ENCODE data around the gene TMEM87B. TPM values are rescaled to one million over a fixed set of nuclear protein-coding genes. Genes with fewer than 3 reads are reported as not detected.

TMEM87B gene
- total RNA-seq, 1 donor: 33.7 TPM

GRCh38 chr2:112168422-112169124 is 113.5 kb downstream of the TMEM87B start:
- H4K20me1 ChIP-seq (ENCODE audit: insufficient read depth, low read length): no peaks in the 10 kb centered on the region
- no peaks in the 10 kb centered on the region for H3K9me3 ChIP-seq (ENCODE audit: low read depth, low read length)
- DNase-seq (ENCODE audit: insufficient read length, low spot score, missing footprints): no peak
- no peak overlapping the region for H3K4me3 ChIP-seq (ENCODE audit: insufficient read depth, low read length)
- no peak for TF ChIP-seq CTCF (IDR thresholded peaks at IDR 0.05; ENCODE audit: extremely low read depth, low read depth, low read length)
- H3K4me1 ChIP-seq (ENCODE audit: insufficient read depth, low read length): peaks cover 6% of the 10 kb centered on the region
- H2AFZ ChIP-seq (ENCODE audit: low read length): no peak overlapping the region
- H3K36me3 ChIP-seq (ENCODE audit: insufficient read depth, low read length): no peaks in the 10 kb centered on the region
- no peak overlapping the region for H3K27ac ChIP-seq (ENCODE audit: low read depth, low read length)
- H3K4me2 ChIP-seq (ENCODE audit: insufficient read depth, low read length): no peak overlapping the region
- no peaks in the 10 kb centered on the region for H3K79me2 ChIP-seq (ENCODE audit: insufficient read depth, low read length)
- no peaks in the 10 kb centered on the region for H3K27me3 ChIP-seq (ENCODE audit: insufficient read depth, low read length)

Other genes starting within 250 kb of the TMEM87B start
- 48.1 and 50.1 TPM in 2 replicates for gene ANAPC1, start 171.1 kb upstream of the TMEM87B start, total RNA-seq
- 0.59 and 0.72 TPM in 2 replicates for gene MERTK, start 156.7 kb upstream of the TMEM87B start, total RNA-seq
- gene FBLN7, start 83.1 kb downstream of the TMEM87B start, total RNA-seq: 5.3 and 5.8 TPM in 2 replicates
- gene ZC3H8, start 199.8 kb downstream of the TMEM87B start, total RNA-seq: 7.6 and 8.0 TPM in 2 replicates
- 4.3 and 7.1 TPM in 2 replicates for gene ZC3H6, start 220.3 kb downstream of the TMEM87B start, total RNA-seq